CD4-positive, alpha-beta memory T cell (primary cell): ENCODE measurements around the gene PPP1R18. TPM values are rescaled to one million over a fixed set of nuclear protein-coding genes. Genes with fewer than 3 reads are reported as not detected.
A peak's percentile ranks its signal among the peaks of the same experiment; 100 is the strongest.
"Not testable (repeated sequence)": the region's sequence is repeated elsewhere in the genome, so short reads cannot be mapped to it uniquely, and the experiment has no call there.

ENCODE experiments used
- CTCF ChIA-PET: fragments of 350-600 bp; sonication (Branson Sonifier 250); formaldehyde crosslinking; loops from one replicate; lab custom pipeline; 2021; ENCODE audit warnings: inconsistent platforms; ENCODE audit not compliant: partially characterized antibody; lab: Charles Lee
- POLR2A ChIA-PET: fragments of 350-600 bp; sonication (Branson Sonifier 250); formaldehyde crosslinking; loops from one replicate; lab custom pipeline; 2021; ENCODE audit not compliant: partially characterized antibody; lab: Charles Lee
- DNase-seq, 5 donors: peaks; one replicate each; pipeline versions ENCODE4 v3.0.0 to v3.0.0-alpha.2; 2020 to 2022; ENCODE audit warnings: mixed read lengths in 1 of 5
- H3K27ac ChIP-seq: one replicate; pipeline ENCODE4 v1.7.0; 2013; ENCODE audit warnings: low read depth, low read length
- H3K27me3 ChIP-seq: 2 replicates; pipeline ENCODE4 v1.7.0; 2013; ENCODE audit warnings: mild to moderate bottlenecking, low read length, moderate library complexity; ENCODE audit not compliant: insufficient read depth
- H3K36me3 ChIP-seq: 2 replicates; pipeline ENCODE4 v1.7.0; 2013; ENCODE audit warnings: mild to moderate bottlenecking, low read length, moderate library complexity; ENCODE audit not compliant: insufficient read depth
- H3K4me1 ChIP-seq: 2 replicates; pipeline ENCODE4 v1.7.0; 2013; ENCODE audit warnings: mild to moderate bottlenecking, low read length, moderate library complexity; ENCODE audit not compliant: insufficient read depth
- H3K4me3 ChIP-seq, 2 donors: one replicate each; pipeline ENCODE4 v1.7.0; 2013; ENCODE audit warnings: low read length in 2 of 2, mild to moderate bottlenecking in 1 of 2
- H3K9me3 ChIP-seq, 2 donors: one replicate each; pipeline ENCODE4 v1.7.0; 2013; ENCODE audit warnings: low read length in 2 of 2, control low read depth in 1 of 2; ENCODE audit not compliant: control insufficient read depth in 1 of 2
- H3K27ac Mint-ChIP-seq, 7 donors: one replicate each; pipeline ENCODE4 v1.8.0; 2020 to 2021; ENCODE audit warnings: mixed read lengths in 7 of 7, mild to moderate bottlenecking in 6 of 7, inconsistent platforms in 3 of 7, moderate library complexity in 3 of 7
- H3K27me3 Mint-ChIP-seq, 2 donors: one replicate each; pipeline ENCODE4 v1.8.0; 2020 to 2021; ENCODE audit warnings: mixed read lengths in 2 of 2
- H3K36me3 Mint-ChIP-seq, 2 donors: one replicate each; pipeline ENCODE4 v1.8.0; 2020 to 2021; ENCODE audit warnings: mixed read lengths in 2 of 2, inconsistent platforms in 1 of 2, mild to moderate bottlenecking in 1 of 2
- H3K4me1 Mint-ChIP-seq, 4 donors: one replicate each; pipeline ENCODE4 v1.8.0; 2020 to 2021; ENCODE audit warnings: mixed read lengths in 4 of 4, mild to moderate bottlenecking in 1 of 4
- H3K4me3 Mint-ChIP-seq, 8 donors: one replicate each; pipeline ENCODE4 v1.8.0; 2020 to 2021; ENCODE audit warnings: mixed read lengths in 8 of 8, mild to moderate bottlenecking in 7 of 8, moderate library complexity in 6 of 8, inconsistent platforms in 3 of 8
- H3K9me3 Mint-ChIP-seq, 8 donors: one replicate each; pipeline ENCODE4 v1.8.0; 2020 to 2021; ENCODE audit warnings: mixed read lengths in 8 of 8, mild to moderate bottlenecking in 5 of 8, inconsistent platforms in 3 of 8, moderate library complexity in 1 of 8
- intact Hi-C: fragments of 100-400 bp; cut with micrococcal nuclease; formaldehyde crosslinking; loops from one replicate; pipeline ENCODE4 v1.15.1; 2023
- polyA plus RNA-seq, 2 donors: library from polyadenylated mRNA; unstranded; fragments of 300-500 nt; fragmentation: Illumina TruSeq; gene quantifications; one replicate each; pipeline ENCODE4 v1.2.3, GENCODE V29; 2021
- total RNA-seq, 2 experiments: library from RNA; stranded (reverse); gene quantifications; one replicate each; pipeline ENCODE4 v1.2.3, GENCODE V29; 2021

PPP1R18 gene
- total and polyA plus RNA-seq, 4 experiments from 2014 or later = 68.2 to 127 (median 120) TPM

GRCh38 chr6:30719356-30719755 is 32.9 kb upstream of the PPP1R18 start:
- Mint-ChIP-seq H3K36me3 (peaks cover 28 to 61% of the 10 kb centered on the region in 2 donors), H3K27ac (peak overlapping the region; percentile 95 to 99 (median 98)), H3K4me3 (peak overlapping the region; percentile 90 to 99 (median 98)), H3K27me3 (no peaks in the 10 kb centered on the region), H3K4me1 (peaks cover 35 to 76% (median 55%) of the 10 kb centered on the region in 4 donors), H3K9me3 (peaks cover 0 to 6% (median 0%) of the 10 kb centered on the region in 8 donors)
- Histone ChIP-seq H3K4me1 (peaks cover 60% of the 10 kb centered on the region), H3K27me3 (no peaks in the 10 kb centered on the region), H3K4me3 (peak overlapping the region; percentile 63 to 77), H3K36me3 (peaks cover 17% of the 10 kb centered on the region), H3K9me3 (no peaks in the 10 kb centered on the region), H3K27ac (peak overlapping the region; percentile 75)
- ChIA-PET POLR2A (interaction anchor here (0.9 to 47.0 kb wide), 10 partner anchors 12 to 393 kb away, joined by 3 to 1474 read pairs (median 24); partner anchors contain the start of genes DHX16, MRPS18B, NRM and PPP1R10), CTCF (interaction anchor here (1.0 to 23.1 kb wide), 6 partner anchors 11 to 234 kb away, joined by 4 to 865 read pairs (median 4); partner anchors contain the start of gene DHX16)
- no peak for DNase-seq
- intact Hi-C loops = no loop called here

DNA sequence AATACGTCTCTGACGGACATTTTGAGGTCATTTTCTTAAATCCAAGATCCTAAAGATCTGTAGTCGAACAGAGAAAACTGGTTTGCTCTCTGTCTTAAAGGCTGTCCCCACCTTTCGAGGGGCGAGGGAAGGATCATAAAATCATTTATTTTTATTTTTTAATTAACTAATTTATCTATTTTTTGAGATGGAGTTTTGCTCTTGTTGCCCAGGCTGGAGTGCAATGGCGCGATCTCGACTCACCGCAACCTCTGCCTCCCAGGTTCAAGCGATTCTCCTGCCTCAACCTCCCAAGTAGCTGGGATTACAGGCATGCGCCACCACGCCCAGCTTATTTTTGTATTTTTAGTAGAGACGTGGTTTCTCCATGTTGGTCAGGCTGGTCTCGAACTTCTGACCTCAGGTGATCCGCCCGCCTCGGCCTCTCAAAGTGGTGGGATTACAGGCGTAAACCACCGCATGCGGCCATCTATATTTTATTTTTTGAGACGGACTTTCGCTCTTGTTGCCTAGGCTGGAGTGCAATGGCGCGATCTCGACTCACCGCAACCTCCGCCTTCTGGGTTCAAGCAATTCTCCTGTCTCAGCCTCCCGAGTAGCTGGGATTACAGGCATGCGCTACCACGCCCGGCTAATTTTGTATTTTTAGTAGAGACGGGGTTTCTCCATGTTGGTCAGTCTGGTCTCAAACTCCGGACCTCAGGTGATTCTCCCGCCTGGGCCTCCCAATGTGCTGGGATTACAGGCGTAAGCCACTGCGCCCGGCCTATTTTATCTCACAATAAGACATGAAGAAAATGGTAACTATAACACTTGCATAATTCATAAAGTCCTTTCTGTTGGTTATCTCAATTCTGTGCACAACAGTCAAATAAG is 31.6 kb upstream of the PPP1R18 start:
- H3K4me3 Mint-ChIP-seq = peak overlapping the region; percentile 88 to 99 (median 98)
- intact Hi-C loops = loop anchor here (1.0 kb wide), 5 partner anchors 31 to 202 kb away; partner anchors contain the start of genes GNL1, MRPS18B and PPP1R10
- ChIA-PET CTCF (interaction anchor here (0.7 to 23.1 kb wide), 9 partner anchors 12 to 236 kb away, joined by 3 to 865 read pairs (median 4); partner anchors contain the start of gene DHX16), POLR2A (interaction anchor here (0.8 to 47.0 kb wide), 25 partner anchors 12 to 934 kb away, joined by 3 to 1474 read pairs (median 4); partner anchors contain the start of genes ABCF1, ATAT1, BAG6 and DHX16)
- Histone ChIP-seq H3K4me3 (peak overlapping the region in 1 of 2 donors; percentile 67), H3K27ac (peak overlapping the region; percentile 36), H3K4me1 (peaks cover 48% of the 10 kb centered on the region), H3K36me3 (peaks cover 15% of the 10 kb centered on the region)
- peaks cover 26 to 58% of the 10 kb centered on the region in 2 donors for H3K36me3 Mint-ChIP-seq
- H3K4me1 Mint-ChIP-seq = peaks cover 29 to 71% (median 47%) of the 10 kb centered on the region in 4 donors
- not testable (repeated sequence) for DNase-seq, H3K27me3 Mint-ChIP-seq, H3K9me3 Mint-ChIP-seq, H3K9me3 ChIP-seq, H3K27me3 ChIP-seq
- peak overlapping the region; percentile 97 to 100 (median 99) for H3K27ac Mint-ChIP-seq

- no peaks in the 10 kb centered on the region for H3K9me3 ChIP-seq
- DNase-seq = peak; percentile 99 to 100 (median 100)
- Mint-ChIP-seq H3K27ac (peak within 1 kb of the TSS; percentile 96 to 100 (median 98)), H3K27me3 (no peaks in the 10 kb centered on the region), H3K36me3 (peaks cover 27 to 59% of the 10 kb centered on the region in 2 donors), H3K4me3 (peak within 1 kb of the TSS; percentile 88 to 99 (median 98)), H3K9me3 (peaks cover 0 to 2% (median 0%) of the 10 kb centered on the region in 8 donors), H3K4me1 (peaks cover 22 to 70% (median 44%) of the 10 kb centered on the region in 4 donors)
- peak within 1 kb of the TSS; percentile 69 for H3K27ac ChIP-seq
- peak within 1 kb of the TSS; percentile 67 to 80 for H3K4me3 ChIP-seq
- CTCF ChIA-PET = interaction anchor here (0.5 to 23.1 kb wide), 11 partner anchors 12 to 235 kb away, joined by 3 to 865 read pairs (median 3); partner anchors contain the start of gene DHX16
- H3K27me3 ChIP-seq = no peaks in the 10 kb centered on the region
- intact Hi-C loops = loop anchor here (1.0 kb wide), 5 partner anchors 30 to 201 kb away; partner anchors contain the start of genes GNL1, MRPS18B and PPP1R10
- POLR2A ChIA-PET = interaction anchor here (0.7 to 47.0 kb wide), 33 partner anchors 9 to 1255 kb away, joined by 3 to 1474 read pairs (median 4); partner anchors contain the start of genes ABCF1, ATAT1, BAG6 and C6orf136
- H3K4me1 ChIP-seq = peaks cover 40% of the 10 kb centered on the region
- H3K36me3 ChIP-seq = peaks cover 18% of the 10 kb centered on the region
These were observed 30.8 kb upstream of the PPP1R18 start, which contains the start of gene MDC1 for GRCh38 chr6:30717129-30717844. Gene MDC1, minus strand, starts transcription at chr6:30717281. Its CDS starts 2,106 bp downstream, at chr6:30715175.

DNA sequence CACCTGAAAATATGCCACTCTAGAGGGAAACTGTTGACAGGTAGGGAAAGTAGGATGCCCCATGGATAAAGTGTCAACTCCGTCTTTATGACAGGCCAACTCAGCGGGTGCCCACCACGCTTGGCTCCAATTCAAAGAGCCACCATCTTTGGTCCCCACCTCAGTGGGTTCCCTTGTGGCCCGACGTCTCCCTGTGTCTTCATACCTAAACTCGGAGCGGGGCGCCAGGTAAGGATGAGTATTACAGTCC is 30.4 kb upstream of the PPP1R18 start:
- H3K36me3 Mint-ChIP-seq = peaks cover 31 to 63% of the 10 kb centered on the region in 2 donors

DNA sequence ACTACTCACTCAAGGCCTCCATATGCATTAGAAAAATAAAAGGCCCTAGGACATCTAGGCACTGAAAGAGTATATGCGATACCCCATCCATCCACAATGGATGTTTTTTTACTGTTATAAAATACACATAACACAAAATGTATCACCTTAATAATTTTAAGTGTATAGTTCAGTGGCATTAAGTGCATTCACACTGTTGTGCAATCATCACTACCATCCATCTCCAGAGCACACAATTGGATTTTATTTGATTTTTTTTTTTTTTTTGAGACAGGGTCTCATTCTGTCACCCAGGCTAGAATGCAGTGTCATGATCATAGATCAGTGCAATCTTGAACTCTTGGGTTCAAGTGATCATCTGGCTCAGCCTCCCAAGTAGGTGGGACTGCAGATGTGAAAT is 27.8 kb upstream of the PPP1R18 start:
- CTCF ChIA-PET = interaction anchor here (0.7 to 2.7 kb wide), 2 partner anchors 8 to 22 kb away, joined by 4 to 11 read pairs; no protein-coding TSS in a partner anchor
- peaks cover 28% of the 10 kb centered on the region for H3K4me1 ChIP-seq
- no peaks in the 10 kb centered on the region for H3K27me3 Mint-ChIP-seq
- POLR2A ChIA-PET = interaction anchor here (47.0 kb wide), 1 partner anchor 29 kb away, joined by 1474 read pairs; the partner anchor contains the start of genes DHX16, NRM and PPP1R18
- DNase-seq = no peak
- no peak overlapping the region for H3K27ac ChIP-seq
- H3K36me3 ChIP-seq = peaks cover 31% of the 10 kb centered on the region
- no peak overlapping the region for H3K4me3 Mint-ChIP-seq
- H3K36me3 Mint-ChIP-seq = peaks cover 50 to 66% of the 10 kb centered on the region in 2 donors
- H3K27ac Mint-ChIP-seq = peak overlapping the region in 1 of 7 donors; percentile 18
- no peak overlapping the region for H3K4me3 ChIP-seq
- no peaks in the 10 kb centered on the region for H3K9me3 ChIP-seq
- H3K4me1 Mint-ChIP-seq = peaks cover 18 to 49% (median 36%) of the 10 kb centered on the region in 4 donors
- peaks cover 0 to 2% (median 0%) of the 10 kb centered on the region in 8 donors for H3K9me3 Mint-ChIP-seq
- H3K27me3 ChIP-seq = no peaks in the 10 kb centered on the region
- intact Hi-C loops = no loop called here

More for the DNA sequence above, 30.4 kb upstream of the PPP1R18 start:
- Histone ChIP-seq H3K27me3 (no peaks in the 10 kb centered on the region), H3K9me3 (no peaks in the 10 kb centered on the region), H3K27ac (peak overlapping the region; percentile 69), H3K4me3 (peak overlapping the region; percentile 67 to 80), H3K4me1 (peaks cover 35% of the 10 kb centered on the region), H3K36me3 (peaks cover 23% of the 10 kb centered on the region)
- Mint-ChIP-seq H3K9me3 (peaks cover 0 to 2% (median 0%) of the 10 kb centered on the region in 8 donors), H3K27me3 (no peaks in the 10 kb centered on the region), H3K27ac (peak overlapping the region; percentile 96 to 100 (median 98)), H3K4me3 (peak overlapping the region; percentile 88 to 99 (median 98)), H3K4me1 (peaks cover 22 to 68% (median 44%) of the 10 kb centered on the region in 4 donors)
- CTCF ChIA-PET = interaction anchor here (0.6 to 23.1 kb wide), 10 partner anchors 12 to 235 kb away, joined by 3 to 865 read pairs (median 3); partner anchors contain the start of gene DHX16
- no peak for DNase-seq
- POLR2A ChIA-PET = interaction anchor here (0.7 to 47.0 kb wide), 32 partner anchors 9 to 1255 kb away, joined by 3 to 1474 read pairs (median 4); partner anchors contain the start of genes ABCF1, ATAT1, BAG6 and C6orf136
- intact Hi-C loops = loop anchor here (1.0 kb wide), 5 partner anchors 30 to 201 kb away; partner anchors contain the start of genes GNL1, MRPS18B and PPP1R10

GRCh38 chr6:30712441-30712945 is 26.0 kb upstream of the PPP1R18 start:
- intact Hi-C loops = no loop called here
- Mint-ChIP-seq H3K27me3 (no peaks in the 10 kb centered on the region), H3K27ac (peak overlapping the region in 1 of 7 donors; percentile 13), H3K36me3 (peaks cover 58 to 74% of the 10 kb centered on the region in 2 donors), H3K4me3 (no peak overlapping the region), H3K4me1 (peaks cover 18 to 42% (median 29%) of the 10 kb centered on the region in 4 donors), H3K9me3 (peaks cover 0 to 2% (median 0%) of the 10 kb centered on the region in 8 donors)
- ChIA-PET CTCF (interaction anchor here (1.2 to 2.7 kb wide), 4 partner anchors 10 to 34 kb away, joined by 3 to 11 read pairs (median 6); no protein-coding TSS in a partner anchor), POLR2A (interaction anchor here (0.8 to 47.0 kb wide), 3 partner anchors 9 to 95 kb away, joined by 3 to 1474 read pairs (median 11); partner anchors contain the start of genes DHX16, MRPS18B, NRM and PPP1R18)
- Histone ChIP-seq H3K9me3 (no peaks in the 10 kb centered on the region), H3K27me3 (no peaks in the 10 kb centered on the region), H3K4me3 (no peak overlapping the region), H3K36me3 (peaks cover 34% of the 10 kb centered on the region), H3K27ac (no peak overlapping the region), H3K4me1 (peaks cover 15% of the 10 kb centered on the region)
- DNase-seq = no peak
